Muscle of leg (tissue), 11 donors: ENCODE data around the gene NXPH4. TPM values are rescaled to one million over a fixed set of nuclear protein-coding genes. Genes with fewer than 3 reads are reported as not detected.

Experiments
- DNase-seq: peaks from one replicate; pipeline ENCODE4 v3.0.0; 2013
- H3K27ac ChIP-seq: one replicate; pipeline ENCODE4 v1.5.1; 2013; ENCODE audit warnings: mild to moderate bottlenecking, low read length, control low read depth
- H3K27me3 ChIP-seq: one replicate; pipeline ENCODE4 v1.6.1; 2013; ENCODE audit warnings: low read length; ENCODE audit not compliant: control insufficient read depth, insufficient read depth
- H3K36me3 ChIP-seq: one replicate; pipeline ENCODE4 v1.6.1; 2013; ENCODE audit warnings: low read length; ENCODE audit not compliant: control insufficient read depth, insufficient read depth
- H3K4me1 ChIP-seq: one replicate; pipeline ENCODE4 v1.6.1; 2013; ENCODE audit warnings: low read length; ENCODE audit not compliant: control insufficient read depth, insufficient read depth
- H3K4me3 ChIP-seq: one replicate; pipeline ENCODE4 v1.5.1; 2013; ENCODE audit warnings: low read length, control low read depth
- H3K9me3 ChIP-seq: replicated peaks from 2 replicates; pipeline ENCODE4 v1.6.1; 2013; ENCODE audit warnings: low read depth, low read length; ENCODE audit not compliant: control insufficient read depth
- WGBS: methylation state at CpG from one replicate; pipeline ENCODE4 v1.1.5; 2013; ENCODE audit warnings: missing lambda C conversion rate; ENCODE audit not compliant: insufficient coverage; 5-methylcytosine and 5-hydroxymethylcytosine counted together
- polyA plus RNA-seq, 8 donors: library from polyadenylated mRNA; unstranded; fragments of 120-200 nt; gene quantifications; one replicate each; pipeline versions ENCODE4 v1.2.1 to v1.2.3, GENCODE V29; 2013; ENCODE audit warnings: inconsistent platforms in 1 of 8, low replicate concordance in 1 of 8; ENCODE audit not compliant: insufficient read length in 8 of 8, insufficient read depth in 1 of 8
- total RNA-seq: library from RNA; stranded (reverse); fragments of 120-200 nt; gene quantifications from one replicate; pipeline ENCODE4 v1.2.4, GENCODE V29; 2013

NXPH4 gene
- total and polyA plus RNA-seq, 9 donors, result 1.2 to 5.6 (median 3.9) TPM

DNA sequence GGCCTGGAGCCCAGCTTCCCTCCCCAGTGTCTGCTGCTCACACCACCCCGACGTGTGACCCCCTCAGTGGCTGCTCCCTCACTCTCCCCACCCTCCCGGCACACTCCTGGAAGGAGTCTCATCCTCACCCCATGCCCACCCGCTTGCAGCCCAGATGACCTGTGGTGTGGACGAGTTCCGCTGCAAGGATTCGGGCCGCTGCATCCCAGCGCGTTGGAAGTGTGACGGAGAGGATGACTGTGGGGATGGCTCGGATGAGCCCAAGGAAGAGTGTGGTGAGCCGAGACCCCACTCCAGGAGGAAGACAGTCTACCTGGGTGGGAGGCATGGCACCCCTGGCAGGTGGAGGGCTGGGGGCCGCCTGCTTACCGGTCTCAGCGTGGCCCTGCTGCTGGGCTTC, 15.0 kb upstream of the NXPH4 start:
- WGBS, result 81% methylated on average over 13 of the region's 16 CpGs
- Histone ChIP-seq H3K4me1 (peaks cover 5% of the 10 kb centered on the region), H3K27me3 (no peaks in the 10 kb centered on the region), H3K36me3 (peaks cover 93% of the 10 kb centered on the region), H3K4me3 (no peak overlapping the region), H3K9me3 (no peaks in the 10 kb centered on the region), H3K27ac (no peak overlapping the region)
- no peak for DNase-seq

DNA sequence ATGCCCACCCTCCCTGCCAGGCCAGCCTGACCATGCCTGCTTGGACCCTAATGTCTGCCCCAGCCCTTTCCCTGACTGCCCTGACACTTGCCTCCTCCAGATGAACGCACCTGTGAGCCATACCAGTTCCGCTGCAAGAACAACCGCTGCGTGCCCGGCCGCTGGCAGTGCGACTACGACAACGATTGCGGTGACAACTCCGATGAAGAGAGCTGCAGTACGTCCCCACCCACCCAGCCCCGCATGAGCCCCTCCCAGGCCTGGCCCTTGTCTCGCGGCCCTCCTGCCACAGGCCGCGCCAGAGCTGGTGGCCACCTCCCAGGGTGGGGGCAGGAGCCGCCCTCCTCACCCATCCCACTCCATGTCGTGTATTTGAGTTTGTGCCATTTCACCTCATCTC, 14.3 kb upstream of the NXPH4 start:
- Histone ChIP-seq H3K27ac (no peak overlapping the region), H3K4me3 (no peak overlapping the region), H3K4me1 (peaks cover 5% of the 10 kb centered on the region), H3K9me3 (no peaks in the 10 kb centered on the region), H3K36me3 (peaks cover 88% of the 10 kb centered on the region), H3K27me3 (no peaks in the 10 kb centered on the region)
- 85% methylated on average over 12 of the region's 19 CpGs for WGBS
- no peak for DNase-seq

DNA sequence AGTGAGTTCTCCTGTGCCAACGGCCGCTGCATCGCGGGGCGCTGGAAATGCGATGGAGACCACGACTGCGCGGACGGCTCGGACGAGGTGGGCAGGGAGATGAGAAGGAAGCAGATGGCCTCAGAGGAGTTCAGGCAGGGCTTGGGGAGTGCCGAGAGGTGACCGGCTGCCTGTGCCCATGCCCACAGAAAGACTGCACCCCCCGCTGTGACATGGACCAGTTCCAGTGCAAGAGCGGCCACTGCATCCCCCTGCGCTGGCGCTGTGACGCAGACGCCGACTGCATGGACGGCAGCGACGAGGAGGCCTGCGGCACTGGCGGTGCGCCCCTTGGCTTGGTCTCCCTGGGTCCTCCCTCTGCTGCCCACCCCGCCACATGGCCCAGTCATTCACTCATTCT, 13.4 kb upstream of the NXPH4 start:
- Histone ChIP-seq H3K36me3 (peaks cover 87% of the 10 kb centered on the region), H3K27me3 (no peaks in the 10 kb centered on the region), H3K4me1 (peaks cover 5% of the 10 kb centered on the region), H3K9me3 (no peaks in the 10 kb centered on the region), H3K4me3 (no peak overlapping the region), H3K27ac (no peak overlapping the region)
- no peak for DNase-seq
- 89% methylated on average over 28 of the region's 28 CpGs for WGBS

DNA sequence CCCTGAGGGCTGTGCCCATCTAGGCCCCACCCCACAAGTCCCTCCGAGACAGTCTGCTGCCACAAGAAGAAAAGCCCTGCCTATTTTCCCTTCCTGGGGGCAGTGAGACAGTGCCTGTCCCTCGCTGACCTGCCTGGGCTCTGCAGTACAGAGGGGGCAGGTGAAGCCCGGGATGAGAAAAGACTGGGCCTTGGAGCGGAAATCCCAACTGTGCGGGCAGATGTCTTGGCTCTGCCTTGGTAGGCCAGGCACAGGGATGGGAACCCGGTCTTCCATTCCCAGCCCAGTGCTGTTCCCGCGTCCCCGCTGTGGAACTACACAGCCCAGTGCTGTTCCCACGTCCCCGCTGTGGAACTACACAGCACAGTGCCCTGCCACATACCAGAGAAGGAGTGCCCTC, 12.8 kb upstream of the NXPH4 start:
- no peak overlapping the region for H3K4me3 ChIP-seq
- H3K27me3 ChIP-seq, result no peaks in the 10 kb centered on the region
- WGBS, result 80% methylated on average over 9 of the region's 11 CpGs
- no peak for DNase-seq
- H3K27ac ChIP-seq, result no peak overlapping the region
- H3K4me1 ChIP-seq, result peaks cover 11% of the 10 kb centered on the region
- H3K36me3 ChIP-seq, result peaks cover 87% of the 10 kb centered on the region
- H3K9me3 ChIP-seq, result no peaks in the 10 kb centered on the region

DNA sequence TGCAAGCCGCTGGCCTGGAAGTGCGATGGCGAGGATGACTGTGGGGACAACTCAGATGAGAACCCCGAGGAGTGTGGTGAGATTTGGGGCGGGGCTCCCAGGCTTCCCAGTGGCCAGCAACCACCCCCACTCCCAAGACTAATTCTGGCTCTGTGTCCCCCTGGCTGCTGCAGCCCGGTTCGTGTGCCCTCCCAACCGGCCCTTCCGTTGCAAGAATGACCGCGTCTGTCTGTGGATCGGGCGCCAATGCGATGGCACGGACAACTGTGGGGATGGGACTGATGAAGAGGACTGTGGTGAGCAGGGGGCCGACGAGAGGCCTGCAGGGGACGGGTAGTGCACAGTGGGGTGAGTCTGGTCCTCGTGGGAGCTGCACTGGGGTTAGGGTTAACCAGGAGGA, 12.1 kb upstream of the NXPH4 start:
- H3K27me3 ChIP-seq, result no peaks in the 10 kb centered on the region
- H3K27ac ChIP-seq, result no peak overlapping the region
- H3K4me3 ChIP-seq, result no peak overlapping the region
- peaks cover 86% of the 10 kb centered on the region for H3K36me3 ChIP-seq
- no peak for DNase-seq
- peaks cover 12% of the 10 kb centered on the region for H3K4me1 ChIP-seq
- no peaks in the 10 kb centered on the region for H3K9me3 ChIP-seq
- whole genome bisulfite sequencing, result 85% methylated on average over 14 of the region's 19 CpGs

DNA sequence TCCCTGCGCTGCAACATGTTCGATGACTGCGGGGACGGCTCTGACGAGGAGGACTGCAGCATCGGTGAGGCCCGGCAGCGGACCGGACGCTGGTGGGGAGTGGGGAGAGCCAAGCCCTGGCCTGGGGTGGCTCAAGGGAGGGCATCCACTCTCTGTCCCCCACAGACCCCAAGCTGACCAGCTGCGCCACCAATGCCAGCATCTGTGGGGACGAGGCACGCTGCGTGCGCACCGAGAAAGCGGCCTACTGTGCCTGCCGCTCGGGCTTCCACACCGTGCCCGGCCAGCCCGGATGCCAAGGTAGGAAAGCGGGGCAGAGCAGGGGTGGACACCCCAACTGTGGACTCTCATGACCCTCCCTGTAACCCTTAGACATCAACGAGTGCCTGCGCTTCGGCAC, 11.4 kb upstream of the NXPH4 start:
- 93% methylated on average over 16 of the region's 26 CpGs for WGBS
- H3K9me3 ChIP-seq, result no peaks in the 10 kb centered on the region
- no peak overlapping the region for H3K4me3 ChIP-seq
- H3K36me3 ChIP-seq, result peaks cover 86% of the 10 kb centered on the region
- H3K27me3 ChIP-seq, result no peaks in the 10 kb centered on the region
- H3K27ac ChIP-seq, result no peak overlapping the region
- H3K4me1 ChIP-seq, result peaks cover 12% of the 10 kb centered on the region
- no peak for DNase-seq

DNA sequence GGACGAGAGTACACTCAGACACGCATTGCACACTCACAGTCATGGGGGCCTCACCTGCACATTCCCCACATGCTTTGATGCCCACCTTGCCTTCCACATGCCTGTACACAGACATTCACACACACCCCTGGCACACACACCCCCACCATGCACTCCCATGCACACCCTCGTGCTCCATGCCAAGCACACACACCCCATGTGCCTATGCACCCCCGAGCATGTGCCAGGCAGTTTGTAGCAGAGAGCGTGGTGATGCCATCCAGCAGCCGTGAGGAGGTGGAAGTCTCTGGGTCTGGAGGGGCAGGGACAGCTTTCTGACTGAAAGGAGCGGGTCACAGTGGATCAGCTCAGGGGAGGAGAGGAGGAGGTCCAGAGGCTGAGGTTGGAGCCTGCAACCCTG, 10.7 kb upstream of the NXPH4 start:
- H3K27me3 ChIP-seq, result no peaks in the 10 kb centered on the region
- no peak for DNase-seq
- 83% methylated on average over 5 of the region's 7 CpGs for WGBS
- no peaks in the 10 kb centered on the region for H3K9me3 ChIP-seq
- H3K36me3 ChIP-seq, result peaks cover 85% of the 10 kb centered on the region
- peaks cover 13% of the 10 kb centered on the region for H3K4me1 ChIP-seq
- no peak overlapping the region for H3K27ac ChIP-seq
- no peak overlapping the region for H3K4me3 ChIP-seq

DNA sequence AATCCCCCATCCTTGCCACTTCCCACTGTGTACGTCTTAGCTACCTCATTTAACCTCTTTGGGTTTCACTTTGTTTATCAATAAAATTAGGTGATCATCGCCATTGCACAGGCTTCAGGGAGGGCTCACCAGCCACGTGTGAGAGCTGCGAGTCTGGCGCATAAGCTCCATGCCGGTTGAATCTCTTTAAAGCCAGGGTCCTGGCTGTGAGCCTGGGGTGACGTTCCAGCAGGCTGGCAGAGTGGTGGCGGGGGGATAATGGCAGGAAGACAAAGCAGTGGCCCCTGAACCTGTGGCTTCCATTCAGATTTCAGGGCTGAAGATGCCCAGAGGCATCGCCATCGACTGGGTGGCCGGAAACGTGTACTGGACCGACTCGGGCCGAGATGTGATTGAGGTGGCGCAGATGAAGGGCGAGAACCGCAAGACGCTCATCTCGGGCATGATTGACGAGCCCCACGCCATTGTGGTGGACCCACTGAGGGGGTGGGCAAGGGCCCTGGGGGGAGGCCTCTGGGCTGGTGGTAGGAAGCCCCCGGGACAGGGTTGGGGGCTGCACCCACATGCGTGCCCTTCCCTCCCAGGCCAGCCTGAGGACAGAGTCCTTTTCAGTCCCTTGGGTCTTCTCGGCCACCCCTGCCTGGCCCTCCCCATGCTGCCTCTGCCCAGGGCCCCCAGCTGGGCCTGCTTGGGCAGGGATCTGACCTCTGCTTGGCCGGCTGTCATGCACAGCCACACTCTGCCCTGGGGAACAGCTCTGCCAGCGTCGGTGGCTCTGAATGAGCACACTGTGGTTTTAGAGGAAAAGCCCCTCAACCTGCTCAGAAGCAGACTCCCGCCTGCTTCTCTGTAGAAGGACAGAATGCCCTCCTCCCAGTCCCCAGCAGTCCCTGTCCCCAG, 8.6 kb upstream of the NXPH4 start:
- no peak for DNase-seq
- Histone ChIP-seq H3K4me3 (no peak overlapping the region), H3K27me3 (no peaks in the 10 kb centered on the region), H3K36me3 (peaks cover 87% of the 10 kb centered on the region), H3K27ac (no peak overlapping the region), H3K4me1 (peaks cover 11% of the 10 kb centered on the region), H3K9me3 (no peaks in the 10 kb centered on the region)
- 79% methylated on average over 28 of the region's 29 CpGs for WGBS

DNA sequence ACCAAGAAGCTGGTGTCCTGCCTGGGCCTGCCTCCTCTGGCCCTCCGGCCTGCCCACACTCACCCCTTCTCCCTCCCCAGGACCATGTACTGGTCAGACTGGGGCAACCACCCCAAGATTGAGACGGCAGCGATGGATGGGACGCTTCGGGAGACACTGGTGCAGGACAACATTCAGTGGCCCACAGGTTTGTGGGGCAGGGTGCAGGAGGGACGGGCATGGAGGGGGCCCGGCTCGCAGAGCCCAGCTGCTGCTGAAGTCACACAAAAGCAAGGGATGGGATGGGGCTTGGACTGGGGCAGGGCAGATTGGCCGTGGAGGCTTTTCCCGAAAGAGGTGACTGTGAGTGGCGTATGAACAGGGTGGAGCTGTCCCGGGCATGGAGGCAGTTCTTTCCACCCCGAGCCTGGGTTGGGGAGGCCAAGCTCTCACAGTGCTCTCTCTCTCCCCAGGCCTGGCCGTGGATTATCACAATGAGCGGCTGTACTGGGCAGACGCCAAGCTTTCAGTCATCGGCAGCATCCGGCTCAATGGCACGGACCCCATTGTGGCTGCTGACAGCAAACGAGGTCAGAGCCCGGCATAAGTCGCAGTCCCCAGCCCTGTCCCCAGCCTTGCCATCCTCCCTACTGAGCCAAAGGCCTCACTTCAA, 7.8 kb upstream of the NXPH4 start:
- Histone ChIP-seq H3K27me3 (peaks cover 4% of the 10 kb centered on the region), H3K36me3 (peaks cover 84% of the 10 kb centered on the region), H3K4me3 (no peak overlapping the region), H3K27ac (no peak overlapping the region), H3K9me3 (no peaks in the 10 kb centered on the region), H3K4me1 (peaks cover 16% of the 10 kb centered on the region)
- DNase-seq, result no peak
- 60% methylated on average over 19 of the region's 22 CpGs for WGBS

DNA sequence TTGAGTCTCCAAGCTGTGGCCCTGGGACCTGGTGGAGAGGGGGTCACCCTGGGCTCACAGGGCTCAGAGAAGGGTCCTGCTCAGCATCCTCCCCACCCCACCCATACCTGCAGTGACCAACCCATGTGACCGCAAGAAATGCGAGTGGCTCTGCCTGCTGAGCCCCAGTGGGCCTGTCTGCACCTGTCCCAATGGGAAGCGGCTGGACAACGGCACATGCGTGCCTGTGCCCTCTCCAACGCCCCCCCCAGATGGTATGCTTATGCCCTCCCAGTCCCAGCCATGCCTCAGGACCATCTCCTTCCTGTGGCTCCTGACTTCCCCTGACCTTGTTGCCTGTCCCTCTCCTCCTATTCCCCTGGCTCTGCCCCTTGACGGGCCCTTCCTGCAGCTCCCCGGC, 6.7 kb upstream of the NXPH4 start:
- H3K4me3 ChIP-seq, result no peak overlapping the region
- H3K27me3 ChIP-seq, result peaks cover 16% of the 10 kb centered on the region
- H3K36me3 ChIP-seq, result peaks cover 75% of the 10 kb centered on the region
- no peaks in the 10 kb centered on the region for H3K9me3 ChIP-seq
- DNase-seq, result no peak
- no peak overlapping the region for H3K27ac ChIP-seq
- peaks cover 27% of the 10 kb centered on the region for H3K4me1 ChIP-seq
- WGBS, result 74% methylated on average over 8 of the region's 8 CpGs
